Ishikawa (cell line): Measurements from ENCODE around the gene NMRAL1.

ENCODE experiments used
- CEBPB ChIP-seq: IDR thresholded peaks from 2 replicates; pipeline ENCODE4 v1.6.1; 2012
- CREB1 ChIP-seq: IDR thresholded peaks from 2 replicates; pipeline ENCODE4 v1.6.1; 2012; ENCODE audit warnings: low read depth
- EGR1 ChIP-seq: IDR thresholded peaks from 2 replicates; pipeline ENCODE4 v1.6.1; 2012
- EP300 ChIP-seq: IDR thresholded peaks from 2 replicates; pipeline ENCODE4 v1.6.1; 2012; ENCODE audit warnings: borderline replicate concordance
- FOXM1 ChIP-seq: IDR thresholded peaks from 2 replicates; pipeline ENCODE4 v1.6.1; 2012; ENCODE audit warnings: low read depth, borderline replicate concordance
- NFIC ChIP-seq: IDR thresholded peaks from 2 replicates; pipeline ENCODE4 v1.6.1; 2012
- RAD21 ChIP-seq: IDR thresholded peaks from 2 replicates; pipeline ENCODE4 v1.6.1; 2012; ENCODE audit warnings: low read depth
- TAF1 ChIP-seq: IDR thresholded peaks from 2 replicates; pipeline ENCODE4 v1.6.1; 2012; ENCODE audit warnings: low read depth, mild to moderate bottlenecking
- TCF12 ChIP-seq: IDR thresholded peaks from 2 replicates; pipeline ENCODE4 v1.6.1; 2012; ENCODE audit warnings: low read depth
- TEAD4 ChIP-seq: IDR thresholded peaks from 2 replicates; pipeline ENCODE4 v1.6.1; 2012
- YY1 ChIP-seq: IDR thresholded peaks from 2 replicates; pipeline ENCODE4 v1.6.1; 2012; ENCODE audit warnings: low read depth
- ZBTB7A ChIP-seq: IDR thresholded peaks from 2 replicates; pipeline ENCODE4 v1.6.1; 2012; ENCODE audit warnings: low read depth
- TF ChIP-seq, protein P1 (sequence below): IDR thresholded peaks from 2 replicates; pipeline ENCODE4 v1.6.1; 2012
- TF ChIP-seq, protein P2 (sequence below): IDR thresholded peaks from 2 replicates; pipeline ENCODE4 v1.6.1; 2012
- TF ChIP-seq, protein P3 (sequence below): IDR thresholded peaks from 2 replicates; pipeline ENCODE4 v1.6.1; 2012; ENCODE audit warnings: low read depth, mild to moderate bottlenecking

The NMRAL1 gene

DNA sequence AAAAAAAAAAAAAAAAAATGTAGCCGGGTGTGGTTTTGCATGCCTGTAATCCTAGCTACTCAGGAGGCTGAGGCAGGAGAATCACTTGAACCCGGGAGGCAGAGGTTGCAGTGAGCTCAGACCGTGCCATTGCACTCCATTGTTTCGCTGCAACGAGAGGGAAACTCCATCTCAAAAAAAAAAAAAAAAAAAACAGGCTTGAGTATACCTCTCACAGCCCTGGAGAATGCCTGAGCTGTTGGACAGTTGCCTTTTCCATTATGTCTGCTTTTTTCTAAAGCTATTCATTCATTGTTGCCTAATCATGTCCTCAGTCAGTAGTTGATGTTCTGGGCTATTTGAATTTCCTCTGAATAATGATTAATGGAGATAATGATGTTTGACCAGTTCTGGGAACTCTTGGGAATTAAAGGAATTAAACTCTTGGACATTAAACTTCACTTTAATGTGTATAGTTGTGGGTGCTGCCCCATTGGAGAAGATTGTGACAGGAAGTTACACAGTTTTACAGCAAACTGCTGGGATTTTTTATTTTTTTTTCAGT is 13.6 kb upstream of the NMRAL1 start:
- TF ChIP-seq ZBTB7A = no peak
- TF ChIP-seq RAD21 = no peak
- TF ChIP-seq, protein P1, sequence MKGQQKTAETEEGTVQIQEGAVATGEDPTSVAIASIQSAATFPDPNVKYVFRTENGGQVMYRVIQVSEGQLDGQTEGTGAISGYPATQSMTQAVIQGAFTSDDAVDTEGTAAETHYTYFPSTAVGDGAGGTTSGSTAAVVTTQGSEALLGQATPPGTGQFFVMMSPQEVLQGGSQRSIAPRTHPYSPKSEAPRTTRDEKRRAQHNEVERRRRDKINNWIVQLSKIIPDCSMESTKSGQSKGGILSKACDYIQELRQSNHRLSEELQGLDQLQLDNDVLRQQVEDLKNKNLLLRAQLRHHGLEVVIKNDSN = no peak
- no peak for TF ChIP-seq EP300
- TF ChIP-seq, protein P2, sequence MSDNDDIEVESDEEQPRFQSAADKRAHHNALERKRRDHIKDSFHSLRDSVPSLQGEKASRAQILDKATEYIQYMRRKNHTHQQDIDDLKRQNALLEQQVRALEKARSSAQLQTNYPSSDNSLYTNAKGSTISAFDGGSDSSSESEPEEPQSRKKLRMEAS = no peak
- TF ChIP-seq EGR1 = no peak
- TF ChIP-seq, protein P3, sequence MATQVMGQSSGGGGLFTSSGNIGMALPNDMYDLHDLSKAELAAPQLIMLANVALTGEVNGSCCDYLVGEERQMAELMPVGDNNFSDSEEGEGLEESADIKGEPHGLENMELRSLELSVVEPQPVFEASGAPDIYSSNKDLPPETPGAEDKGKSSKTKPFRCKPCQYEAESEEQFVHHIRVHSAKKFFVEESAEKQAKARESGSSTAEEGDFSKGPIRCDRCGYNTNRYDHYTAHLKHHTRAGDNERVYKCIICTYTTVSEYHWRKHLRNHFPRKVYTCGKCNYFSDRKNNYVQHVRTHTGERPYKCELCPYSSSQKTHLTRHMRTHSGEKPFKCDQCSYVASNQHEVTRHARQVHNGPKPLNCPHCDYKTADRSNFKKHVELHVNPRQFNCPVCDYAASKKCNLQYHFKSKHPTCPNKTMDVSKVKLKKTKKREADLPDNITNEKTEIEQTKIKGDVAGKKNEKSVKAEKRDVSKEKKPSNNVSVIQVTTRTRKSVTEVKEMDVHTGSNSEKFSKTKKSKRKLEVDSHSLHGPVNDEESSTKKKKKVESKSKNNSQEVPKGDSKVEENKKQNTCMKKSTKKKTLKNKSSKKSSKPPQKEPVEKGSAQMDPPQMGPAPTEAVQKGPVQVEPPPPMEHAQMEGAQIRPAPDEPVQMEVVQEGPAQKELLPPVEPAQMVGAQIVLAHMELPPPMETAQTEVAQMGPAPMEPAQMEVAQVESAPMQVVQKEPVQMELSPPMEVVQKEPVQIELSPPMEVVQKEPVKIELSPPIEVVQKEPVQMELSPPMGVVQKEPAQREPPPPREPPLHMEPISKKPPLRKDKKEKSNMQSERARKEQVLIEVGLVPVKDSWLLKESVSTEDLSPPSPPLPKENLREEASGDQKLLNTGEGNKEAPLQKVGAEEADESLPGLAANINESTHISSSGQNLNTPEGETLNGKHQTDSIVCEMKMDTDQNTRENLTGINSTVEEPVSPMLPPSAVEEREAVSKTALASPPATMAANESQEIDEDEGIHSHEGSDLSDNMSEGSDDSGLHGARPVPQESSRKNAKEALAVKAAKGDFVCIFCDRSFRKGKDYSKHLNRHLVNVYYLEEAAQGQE = no peak
- TF ChIP-seq YY1 = no peak
- TF ChIP-seq TCF12 = no peak

DNA sequence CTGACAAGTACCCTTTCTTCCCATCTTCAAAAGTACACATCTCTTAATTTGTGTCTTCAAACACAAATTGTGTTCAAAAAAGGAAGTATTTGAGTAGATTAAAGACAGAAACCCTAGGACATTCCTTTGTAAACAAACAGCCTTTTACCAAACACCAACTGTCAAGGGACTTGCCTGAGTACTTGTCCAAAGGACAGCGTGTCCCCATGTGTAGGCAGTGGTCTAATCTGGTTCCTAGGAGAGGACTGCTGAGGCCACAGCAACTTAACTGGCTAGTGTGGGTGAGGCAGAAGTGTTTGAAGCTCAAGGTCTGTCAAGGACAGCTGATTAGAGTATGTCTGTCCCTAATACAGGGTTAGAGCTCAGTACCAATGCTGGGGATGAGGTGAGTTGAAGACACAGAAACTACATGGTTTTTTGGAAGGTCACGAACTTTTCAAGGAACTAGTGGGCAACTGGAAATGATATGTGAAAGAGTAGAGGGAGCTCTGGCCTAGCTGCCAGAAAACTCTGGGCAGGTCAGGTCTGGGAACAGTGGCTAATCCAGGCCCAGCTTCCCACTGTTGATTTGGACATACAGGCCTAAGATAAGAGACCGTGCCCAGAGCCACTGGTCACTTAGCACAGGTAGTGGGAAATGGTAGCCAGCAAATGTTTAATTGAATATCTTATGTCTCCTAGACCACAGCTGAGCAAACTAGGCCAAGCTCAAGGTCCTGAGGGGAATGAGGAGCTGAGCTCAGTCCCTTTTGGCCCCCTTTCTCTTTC is 11.9 kb upstream of the NMRAL1 start:
- no peak for TF ChIP-seq FOXM1
- no peak for TF ChIP-seq CREB1
- TF ChIP-seq, protein P2 = no peak
- no peak for TF ChIP-seq YY1
- no peak for TF ChIP-seq ZBTB7A
- TF ChIP-seq TEAD4 = no peak
- TF ChIP-seq, protein P3 = no peak
- TF ChIP-seq EGR1 = no peak
- TF ChIP-seq CEBPB = no peak
- TF ChIP-seq NFIC = no peak
- TF ChIP-seq TAF1 = no peak
- TF ChIP-seq RAD21 = no peak
- no peak for TF ChIP-seq TCF12
- TF ChIP-seq EP300 = no peak

DNA sequence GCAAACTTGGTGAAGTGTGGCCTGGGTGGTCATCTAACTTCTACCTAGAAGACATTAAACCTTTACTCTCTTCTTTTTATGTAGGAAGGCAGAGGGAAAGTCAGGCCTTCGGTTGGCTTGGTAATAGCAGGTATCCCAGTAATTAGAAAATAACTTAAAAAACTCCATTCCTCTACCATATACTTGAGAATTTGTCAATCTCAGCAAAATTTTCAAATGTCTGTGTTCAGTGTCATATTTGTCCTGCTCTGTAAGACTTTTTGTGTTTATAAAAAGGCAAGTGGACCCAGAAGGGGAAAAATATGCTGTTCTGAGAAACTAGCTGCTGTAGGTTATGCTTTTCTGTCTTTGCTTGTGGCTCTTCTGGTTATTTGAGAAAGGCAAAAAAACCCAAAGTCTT is 7.5 kb upstream of the NMRAL1 start:
- TF ChIP-seq, protein P3 = no peak
- TF ChIP-seq RAD21 = no peak
- no peak for TF ChIP-seq EGR1
- TF ChIP-seq TCF12 = no peak
- TF ChIP-seq, protein P1 = no peak
- TF ChIP-seq ZBTB7A = no peak
- TF ChIP-seq CEBPB = no peak
- TF ChIP-seq NFIC = no peak
- no peak for TF ChIP-seq EP300
- TF ChIP-seq TAF1 = no peak
- TF ChIP-seq, protein P2 = no peak
- TF ChIP-seq TEAD4 = no peak
- TF ChIP-seq YY1 = no peak
- no peak for TF ChIP-seq CREB1
- no peak for TF ChIP-seq FOXM1

DNA sequence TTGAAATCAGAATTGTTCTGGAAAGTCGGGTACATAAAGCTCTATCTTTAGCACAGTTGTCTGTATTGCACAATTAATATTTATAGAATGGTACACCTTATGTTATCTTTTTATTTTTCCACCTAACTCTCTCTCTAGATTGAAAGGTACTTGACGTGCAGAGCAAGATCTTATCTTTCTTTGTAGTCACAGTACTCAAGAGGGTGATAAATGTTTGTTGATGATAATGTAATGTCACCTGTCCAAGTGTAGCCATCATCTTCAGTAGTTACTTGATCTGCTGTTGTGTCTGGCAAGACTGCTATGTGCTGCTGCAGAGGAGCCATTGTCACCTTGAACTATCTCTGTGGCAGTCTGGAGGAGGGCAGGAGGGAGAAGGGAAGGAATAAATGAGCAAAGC is 7.1 kb upstream of the NMRAL1 start:
- no peak for TF ChIP-seq CREB1
- no peak for TF ChIP-seq EGR1
- TF ChIP-seq, protein P3 = no peak
- TF ChIP-seq YY1 = no peak
- TF ChIP-seq TEAD4 = no peak
- TF ChIP-seq ZBTB7A = no peak
- no peak for TF ChIP-seq NFIC
- TF ChIP-seq, protein P2 = no peak
- no peak for TF ChIP-seq RAD21
- TF ChIP-seq TAF1 = no peak
- TF ChIP-seq EP300 = no peak
- TF ChIP-seq TCF12 = no peak
- TF ChIP-seq CEBPB = no peak
- TF ChIP-seq, protein P1 = no peak
- no peak for TF ChIP-seq FOXM1
